Measurements from ENCODE around the gene WFDC10B.
"Not testable (repeated sequence)": the region's sequence is repeated elsewhere in the genome, so short reads cannot be mapped to it uniquely, and the experiment has no call there.

WFDC10B gene

GRCh38 chr20:45727044-45727443 lies 22.2 kb upstream of the WFDC10B start:
- no peak overlapping the region for H2BK12ac ChIP-seq (ENCODE audit: low read length in 2 of 2)
- no peak overlapping the region for H3K18ac ChIP-seq (ENCODE audit: low read depth in 1 of 2, low read length in 2 of 2)
- no peak overlapping the region for H2AK5ac ChIP-seq (ENCODE audit: low read length, severe bottlenecking)
- no peak overlapping the region for H3K4me3 ChIP-seq (ENCODE audit: insufficient read depth in 1 of 2, low read depth in 1 of 2, low read length in 2 of 2)
- H2BK15ac ChIP-seq (ENCODE audit: low read depth, poor library complexity, severe bottlenecking): no peak overlapping the region
- no peak overlapping the region for H2BK5ac ChIP-seq (ENCODE audit: low read depth, low read length, poor library complexity, severe bottlenecking)
- no peak for DNase-seq
- H3K27ac ChIP-seq (ENCODE audit: low read length, poor library complexity, severe bottlenecking): no peak overlapping the region
- no peak overlapping the region for H3K9ac ChIP-seq (ENCODE audit: low read length)
- H3K23ac ChIP-seq (ENCODE audit: low read length in 2 of 2): no peak overlapping the region
- H4K91ac ChIP-seq (ENCODE audit: low read length): no peak overlapping the region
- peaks cover 8% of the 10 kb centered on the region for H3K9me3 ChIP-seq (ENCODE audit: control insufficient read depth, low read length)
- no peak overlapping the region for H3K4me2 ChIP-seq (ENCODE audit: low read length, poor library complexity, severe bottlenecking)
- WGBS: no CpG with 5 or more reads among the region's 2 CpGs
- no peak overlapping the region for H3K14ac ChIP-seq (ENCODE audit: low read length in 2 of 2)
- no peak overlapping the region for H2AFZ ChIP-seq (ENCODE audit: low read depth, low read length)
- no peaks in the 10 kb centered on the region for H3K36me3 ChIP-seq (ENCODE audit: control insufficient read depth in 1 of 2, insufficient read depth in 2 of 2, low read depth in 1 of 2, low read length in 2 of 2)
- no peak overlapping the region for H2BK120ac ChIP-seq (ENCODE audit: low read depth, low read length)
- peaks cover 0 to 4% of the 10 kb centered on the region in 2 experiments for H3K27me3 ChIP-seq (ENCODE audit: control insufficient read depth in 1 of 2, insufficient read depth in 1 of 2, low read length in 2 of 2)
- no peaks in the 10 kb centered on the region for H3K4me1 ChIP-seq (ENCODE audit: control insufficient read depth, insufficient read depth, low read depth, low read length)
- no peak overlapping the region for H4K8ac ChIP-seq (ENCODE audit: low read length)
- H3K4ac ChIP-seq (ENCODE audit: low read depth in 1 of 2, low read length in 2 of 2): no peak overlapping the region
- no peaks in the 10 kb centered on the region for H3K79me1 ChIP-seq (replicated peaks; ENCODE audit: low read length, poor library complexity, severe bottlenecking)

GRCh38 chr20:45725134-45725533 lies 20.3 kb upstream of the WFDC10B start:
- Histone ChIP-seq H3K4me3 (ENCODE audit: insufficient read depth in 1 of 2, low read depth in 1 of 2, low read length in 2 of 2) (no peak overlapping the region), H3K36me3 (ENCODE audit: control insufficient read depth in 1 of 2, insufficient read depth in 2 of 2, low read depth in 1 of 2, low read length in 2 of 2) (no peaks in the 10 kb centered on the region), H2AK5ac (ENCODE audit: low read length, severe bottlenecking) (no peak overlapping the region), H2BK120ac (ENCODE audit: low read depth, low read length) (no peak overlapping the region), H3K4me1 (ENCODE audit: control insufficient read depth, insufficient read depth, low read depth, low read length) (no peaks in the 10 kb centered on the region), H3K79me1 (replicated peaks; ENCODE audit: low read length, poor library complexity, severe bottlenecking) (no peaks in the 10 kb centered on the region), H3K4me2 (ENCODE audit: low read length, poor library complexity, severe bottlenecking) (no peak overlapping the region), H2AFZ (ENCODE audit: low read depth, low read length) (no peak overlapping the region), H3K27me3 (ENCODE audit: control insufficient read depth in 1 of 2, insufficient read depth in 1 of 2, low read length in 2 of 2) (peaks cover 0 to 4% of the 10 kb centered on the region in 2 experiments), H3K27ac (ENCODE audit: low read length, poor library complexity, severe bottlenecking) (no peak overlapping the region), H3K18ac (ENCODE audit: low read depth in 1 of 2, low read length in 2 of 2) (no peak overlapping the region), H2BK5ac (ENCODE audit: low read depth, low read length, poor library complexity, severe bottlenecking) (no peak overlapping the region), H3K14ac (ENCODE audit: low read length in 2 of 2) (no peak overlapping the region), H2BK15ac (ENCODE audit: low read depth, poor library complexity, severe bottlenecking) (no peak overlapping the region), H3K23ac (ENCODE audit: low read length in 2 of 2) (no peak overlapping the region), H3K9me3 (ENCODE audit: control insufficient read depth, low read length) (no peaks in the 10 kb centered on the region), H4K8ac (ENCODE audit: low read length) (no peak overlapping the region), H3K4ac (ENCODE audit: low read depth in 1 of 2, low read length in 2 of 2) (no peak overlapping the region), H3K9ac (ENCODE audit: low read length) (no peak overlapping the region), H2BK12ac (ENCODE audit: low read length in 2 of 2) (no peak overlapping the region), H4K91ac (ENCODE audit: low read length) (no peak overlapping the region)
- peak; percentile 38 for DNase-seq

- Histone ChIP-seq H3K4me1 (ENCODE audit: control insufficient read depth, insufficient read depth, low read depth, low read length) (no peaks in the 10 kb centered on the region), H4K8ac (ENCODE audit: low read length) (no peak within 1 kb of the TSS), H2BK15ac (ENCODE audit: low read depth, poor library complexity, severe bottlenecking) (no peak within 1 kb of the TSS), H3K27me3 (ENCODE audit: control insufficient read depth in 1 of 2, insufficient read depth in 1 of 2, low read length in 2 of 2) (no peaks in the 10 kb centered on the region), H3K18ac (ENCODE audit: low read depth in 1 of 2, low read length in 2 of 2) (no peak within 1 kb of the TSS), H3K4me2 (ENCODE audit: low read length, poor library complexity, severe bottlenecking) (no peak within 1 kb of the TSS), H2BK120ac (ENCODE audit: low read depth, low read length) (no peak within 1 kb of the TSS), H3K4me3 (ENCODE audit: insufficient read depth in 1 of 2, low read depth in 1 of 2, low read length in 2 of 2) (no peak within 1 kb of the TSS), H3K4ac (ENCODE audit: low read depth in 1 of 2, low read length in 2 of 2) (no peak within 1 kb of the TSS), H2BK12ac (ENCODE audit: low read length in 2 of 2) (no peak within 1 kb of the TSS), H2BK5ac (ENCODE audit: low read depth, low read length, poor library complexity, severe bottlenecking) (no peak within 1 kb of the TSS), H3K9me3 (ENCODE audit: control insufficient read depth, low read length) (peaks cover 3% of the 10 kb centered on the region), H3K9ac (ENCODE audit: low read length) (no peak within 1 kb of the TSS), H2AFZ (ENCODE audit: low read depth, low read length) (no peak within 1 kb of the TSS), H4K91ac (ENCODE audit: low read length) (no peak within 1 kb of the TSS), H3K36me3 (ENCODE audit: control insufficient read depth in 1 of 2, insufficient read depth in 2 of 2, low read depth in 1 of 2, low read length in 2 of 2) (no peaks in the 10 kb centered on the region), H3K79me1 (replicated peaks; ENCODE audit: low read length, poor library complexity, severe bottlenecking) (no peaks in the 10 kb centered on the region), H3K27ac (ENCODE audit: low read length, poor library complexity, severe bottlenecking) (no peak within 1 kb of the TSS), H2AK5ac (ENCODE audit: low read length, severe bottlenecking) (no peak within 1 kb of the TSS), H3K14ac (ENCODE audit: low read length in 2 of 2) (no peak within 1 kb of the TSS), H3K23ac (ENCODE audit: low read length in 2 of 2) (no peak within 1 kb of the TSS)
- no peak for DNase-seq
- 89% methylated on average over 1 of the region's 1 CpG for WGBS
Measured at GRCh38 chr20:45722047-45722446, 17.2 kb upstream of the WFDC10B start, which contains the start of gene SPINT4. SPINT4 (plus strand) TSS chr20:45722347; CDS start chr20:45722368, 21 bp downstream.

GRCh38 chr20:45716141-45716688 lies 11.4 kb upstream of the WFDC10B start:
- not testable (repeated sequence) for H2BK15ac ChIP-seq (ENCODE audit: low read depth, poor library complexity, severe bottlenecking); H3K4me2 ChIP-seq (ENCODE audit: low read length, poor library complexity, severe bottlenecking); H3K14ac ChIP-seq (ENCODE audit: low read length in 2 of 2); H3K4me1 ChIP-seq (ENCODE audit: control insufficient read depth, insufficient read depth, low read depth, low read length); H4K8ac ChIP-seq (ENCODE audit: low read length); H3K9me3 ChIP-seq (ENCODE audit: control insufficient read depth, low read length); H3K27me3 ChIP-seq (ENCODE audit: control insufficient read depth in 1 of 2, insufficient read depth in 1 of 2, low read length in 2 of 2); H2AK5ac ChIP-seq (ENCODE audit: low read length, severe bottlenecking); H4K91ac ChIP-seq (ENCODE audit: low read length); H3K4ac ChIP-seq (ENCODE audit: low read depth in 1 of 2, low read length in 2 of 2); H3K23ac ChIP-seq (ENCODE audit: low read length in 2 of 2); H2AFZ ChIP-seq (ENCODE audit: low read depth, low read length); H2BK120ac ChIP-seq (ENCODE audit: low read depth, low read length); H3K79me1 ChIP-seq (replicated peaks; ENCODE audit: low read length, poor library complexity, severe bottlenecking); H3K27ac ChIP-seq (ENCODE audit: low read length, poor library complexity, severe bottlenecking); H2BK12ac ChIP-seq (ENCODE audit: low read length in 2 of 2); DNase-seq; H3K36me3 ChIP-seq (ENCODE audit: control insufficient read depth in 1 of 2, insufficient read depth in 2 of 2, low read depth in 1 of 2, low read length in 2 of 2); H3K4me3 ChIP-seq (ENCODE audit: insufficient read depth in 1 of 2, low read depth in 1 of 2, low read length in 2 of 2); H3K18ac ChIP-seq (ENCODE audit: low read depth in 1 of 2, low read length in 2 of 2); H2BK5ac ChIP-seq (ENCODE audit: low read depth, low read length, poor library complexity, severe bottlenecking); H3K9ac ChIP-seq (ENCODE audit: low read length)

Measured in mesenchymal stem cell (in vitro differentiated cells and primary cell).